Right lobe of liver (tissue), 6 donors: ENCODE data around the gene NUTF2. TPM values are rescaled to one million over a fixed set of nuclear protein-coding genes. Genes with fewer than 3 reads are reported as not detected.

Source experiments
- ATAC-seq, 4 donors: fragments of 200-7000 bp; cut with Tn5 transposase; one replicate each; pipeline ENCODE4 v1.9.1; 2020; ENCODE audit warnings: mild to moderate bottlenecking in 4 of 4, moderate library complexity in 4 of 4
- DNase-seq, 3 donors: peaks; one replicate each; pipeline ENCODE4 v3.0.0-alpha.2; 2020
- H3K27ac ChIP-seq, 3 donors: fragments of 200-600 bp; one replicate each; pipeline ENCODE4 v1.8.0; 2022
- H3K27me3 ChIP-seq, 2 donors: fragments of 200-600 bp; one replicate each; pipeline ENCODE4 v1.8.0; 2022
- H3K36me3 ChIP-seq, 4 donors: fragments of 200-600 bp; sonication (generic) in 1 of 4; one replicate each; pipeline versions ENCODE4 v1.5.1 to v1.8.0; 2017 to 2022; ENCODE audit warnings: control low read depth in 1 of 4
- H3K4me1 ChIP-seq, 4 donors: fragments of 200-600 bp; sonication (generic) in 1 of 4; one replicate each; pipeline versions ENCODE4 v1.5.1 to v1.8.0; 2017 to 2022; ENCODE audit warnings: control low read depth in 1 of 4
- H3K4me3 ChIP-seq, 3 donors: fragments of 200-600 bp; one replicate each; pipeline ENCODE4 v1.8.0; 2022
- H3K9me3 ChIP-seq, 4 donors: fragments of 200-600 bp; sonication (generic) in 1 of 4; one replicate each; pipeline versions ENCODE4 v1.5.1 to v1.8.0; 2017 to 2022; ENCODE audit warnings: control low read depth in 1 of 4
- CTCF ChIP-seq, 4 donors: fragments of 200-600 bp in 3 of 4; fragments of 450-650 bp in 1 of 4; IDR thresholded peaks; one replicate each; pipeline versions ENCODE4 v1.5.1 to v1.8.0; 2016 to 2022; ENCODE audit warnings: antibody characterized with exemption in 4 of 4, mild to moderate bottlenecking in 2 of 4
- POLR2A ChIP-seq: fragments of 450-650 bp; IDR thresholded peaks from one replicate; pipeline ENCODE4 v1.6.1; 2017; ENCODE audit warnings: antibody characterized with exemption, mild to moderate bottlenecking
- WGBS: methylation state at CpG from one replicate; pipeline ENCODE4 v1.1.6; 2018; ENCODE audit warnings: low coverage, low lambda C conversion rate; ENCODE audit not compliant: insufficient coverage; ENCODE audit errors: missing lambda C conversion rate; 5-methylcytosine and 5-hydroxymethylcytosine counted together
- intact Hi-C, 2 donors: fragments of 100-400 bp; cut with DNase I; formaldehyde crosslinking; loops; one replicate each; pipeline versions ENCODE4 v1.11.2 to v1.14.1; 2022
- total RNA-seq, 6 experiments: library from RNA; depleted of rRNA in 2 of 6; stranded (reverse); fragments of >200 nt in 2 of 6; fragmentation: NEBNext Ultra II Directional in 3 of 6; extraction: Animal tissue kit (Norgen Biotek cat#: 25700) in 3 of 6; gene quantifications; one replicate each; pipeline versions ENCODE4 v1.1.0 to v1.2.4, GENCODE V29; 2016 to 2023
- donor health status: DM: no; HTN: yes; CAD: no.
- donor health status: DM: no; HTN: no; CAD: no.
- donor health status: DM: no; HTN: no; CAD: no.
- donor health status: DM: no; HTN: yes; CAD: no.
- donor health status: DM: no; HTN: yes; CAD: no.

The NUTF2 gene
- total RNA-seq, 6 experiments from 2014 or later = 23.4 to 67.8 (median 33.9) TPM

- peaks cover 3 to 40% (median 20%) of the 10 kb centered on the region in 4 donors for H3K36me3 ChIP-seq
- H3K4me3 ChIP-seq = no peak overlapping the region
- 53% methylated on average over 9 of the region's 11 CpGs for WGBS
- intact Hi-C loops = loop anchor here in 1 of 2 donors (5.0 kb wide), 1 partner anchor 43 kb away; no protein-coding TSS in a partner anchor
- peak; percentile 81 to 96 (median 89) for TF ChIP-seq CTCF (IDR thresholded peaks at IDR 0.05)
- TF ChIP-seq POLR2A = no peak
- ATAC-seq (peak; percentile 65 to 72 (median 70)), DNase-seq (peak; percentile 69 to 77 (median 70))
- H3K27ac ChIP-seq = no peak overlapping the region
- H3K4me1 ChIP-seq = peaks cover 0 to 11% (median 5%) of the 10 kb centered on the region in 4 donors
- H3K27me3 ChIP-seq = no peaks in the 10 kb centered on the region
- H3K9me3 ChIP-seq = no peaks in the 10 kb centered on the region
Measured at GRCh38 chr16:67883872-67884261, 37.1 kb downstream of the NUTF2 start.

GRCh38 chr16:67884684-67885083 lies 38.0 kb downstream of the NUTF2 start, which contains the start of gene NRN1L:
TSS of gene NRN1L (plus strand) at chr16:67884885. CDS start at chr16:67884904, 19 bp downstream.
- DNase-seq (peak; percentile 92 to 95 (median 94)), ATAC-seq (peak; percentile 92 to 97 (median 95))
- no peaks in the 10 kb centered on the region for H3K27me3 ChIP-seq
- TF ChIP-seq CTCF (IDR thresholded peaks at IDR 0.05) (no peak), POLR2A (no peak)
- peaks cover 0 to 11% (median 5%) of the 10 kb centered on the region in 4 donors for H3K4me1 ChIP-seq
- intact Hi-C loops = loop anchor here (5.0 kb wide), 1 partner anchor 43 kb away; no protein-coding TSS in a partner anchor
- no peak within 1 kb of the TSS for H3K27ac ChIP-seq
- H3K9me3 ChIP-seq = no peaks in the 10 kb centered on the region
- WGBS = 36% methylated on average over 5 of the region's 22 CpGs
- no peak within 1 kb of the TSS for H3K4me3 ChIP-seq
- H3K36me3 ChIP-seq = peaks cover 3 to 32% (median 12%) of the 10 kb centered on the region in 4 donors

- 98% methylated on average over 8 of the region's 12 CpGs for WGBS
- peaks cover 0 to 11% (median 5%) of the 10 kb centered on the region in 4 donors for H3K4me1 ChIP-seq
- peaks cover 3 to 23% (median 7%) of the 10 kb centered on the region in 4 donors for H3K36me3 ChIP-seq
- no peak overlapping the region for H3K27ac ChIP-seq
- no peak for TF ChIP-seq CTCF (IDR thresholded peaks at IDR 0.05)
- no peak for TF ChIP-seq POLR2A
- intact Hi-C loops = loop anchor here in 1 of 2 donors (5.0 kb wide), 1 partner anchor 42 kb away; no protein-coding TSS in a partner anchor
- no peak for ATAC-seq
- H3K27me3 ChIP-seq = no peaks in the 10 kb centered on the region
- H3K4me3 ChIP-seq = no peak overlapping the region
- no peaks in the 10 kb centered on the region for H3K9me3 ChIP-seq
- no peak for DNase-seq
Measured at GRCh38 chr16:67885545-67885944, 38.8 kb downstream of the NUTF2 start.

- no peaks in the 10 kb centered on the region for H3K27me3 ChIP-seq
- no peak overlapping the region for H3K4me3 ChIP-seq
- no peak for DNase-seq
- H3K36me3 ChIP-seq = peaks cover 3 to 19% (median 4%) of the 10 kb centered on the region in 4 donors
- TF ChIP-seq POLR2A = no peak
- TF ChIP-seq CTCF (IDR thresholded peaks at IDR 0.05) = no peak
- H3K9me3 ChIP-seq = no peaks in the 10 kb centered on the region
- no peak for ATAC-seq
- intact Hi-C loops = loop anchor here in 1 of 2 donors (5.0 kb wide), 1 partner anchor 41 kb away; no protein-coding TSS in a partner anchor
- 87% methylated on average over 9 of the region's 19 CpGs for WGBS
- no peak overlapping the region for H3K27ac ChIP-seq
- H3K4me1 ChIP-seq = peaks cover 0 to 11% (median 5%) of the 10 kb centered on the region in 4 donors
Measured at GRCh38 chr16:67885976-67886375, 39.2 kb downstream of the NUTF2 start.
